ENCODE measurements around the gene PREP.

Gene PREP

GRCh38 chr6:105302617-105303128, 100.2 kb downstream of the PREP start:
- DNase-seq: no peak

- DNase-seq: no peak
Measured at GRCh38 chr6:105301756-105302616, 100.9 kb downstream of the PREP start.

GRCh38 chr6:105301072-105301503, 101.8 kb downstream of the PREP start:
- no peak for DNase-seq

- DNase-seq: no peak
Measured at GRCh38 chr6:105300090-105300489, 102.8 kb downstream of the PREP start.

- no peak for DNase-seq
Measured at GRCh38 chr6:105294129-105294528, 108.8 kb downstream of the PREP start.

- no peak for DNase-seq
Measured at GRCh38 chr6:105292689-105293339, 110.1 kb downstream of the PREP start.

GRCh38 chr6:105291525-105291924, 111.4 kb downstream of the PREP start:
- DNase-seq: no peak

GRCh38 chr6:105282631-105283585, 120.0 kb downstream of the PREP start:
- no peak for DNase-seq

GRCh38 chr6:105280033-105280432, 122.8 kb downstream of the PREP start:
- DNase-seq: no peak

GRCh38 chr6:105279463-105279862, 123.4 kb downstream of the PREP start:
- DNase-seq: no peak

GRCh38 chr6:105278813-105279212, 124.1 kb downstream of the PREP start:
- no peak for DNase-seq

GRCh38 chr6:105278035-105278434, 124.8 kb downstream of the PREP start:
- no peak for DNase-seq

GRCh38 chr6:105276374-105276773, 126.5 kb downstream of the PREP start:
- no peak for DNase-seq

- no peak for DNase-seq
Measured at GRCh38 chr6:105275542-105275941, 127.3 kb downstream of the PREP start.

- no peak for DNase-seq
Measured at GRCh38 chr6:105274678-105275077, 128.2 kb downstream of the PREP start.

- no peak for DNase-seq
Measured at GRCh38 chr6:105273589-105273988, 129.3 kb downstream of the PREP start.

- no peak for DNase-seq
Measured at GRCh38 chr6:105272786-105273185, 130.1 kb downstream of the PREP start.

- no peak for DNase-seq
Measured at GRCh38 chr6:105270511-105270910, 132.4 kb downstream of the PREP start.

- no peak for DNase-seq
Measured at GRCh38 chr6:105269390-105269789, 133.5 kb downstream of the PREP start.

- DNase-seq: no peak
Measured at GRCh38 chr6:105263685-105264610, 138.9 kb downstream of the PREP start.

Data from activated CD8-positive, alpha-beta memory T cell treated with anti-CD3 and anti-CD28 coated beads, Interleukin-2, amount 50 U/mL, for 48 hours (primary cell).